ENCODE measurements around the gene VASH1. TPM values are rescaled to one million over a fixed set of nuclear protein-coding genes. Genes with fewer than 3 reads are reported as not detected.

VASH1 gene
- total and polyA plus RNA-seq, 2 donors from 2014 or later = 4.1 to 14.7 TPM

DNA sequence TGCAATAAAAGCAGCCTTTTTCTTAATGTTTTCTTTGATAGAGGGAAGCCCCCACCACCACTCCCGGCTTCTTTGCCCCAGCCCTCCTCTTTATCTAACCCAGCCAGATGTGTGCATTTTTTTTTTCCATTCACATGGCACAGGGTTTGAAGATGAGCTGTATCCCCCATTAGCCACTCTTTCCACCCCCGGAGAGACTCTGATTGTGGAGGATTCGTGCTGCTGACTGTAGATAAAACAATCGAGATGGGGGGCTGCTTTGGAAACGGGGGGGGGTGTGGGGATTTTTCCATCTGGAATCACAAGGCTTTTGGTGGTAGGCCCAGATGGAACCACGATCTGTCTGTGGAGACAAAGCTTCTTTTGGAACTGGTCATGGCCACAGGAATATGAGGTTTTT lies 46.2 kb upstream of the VASH1 start:
- peak overlapping the region; percentile 13 to 36 for H3K27ac ChIP-seq (ENCODE audit: low read depth in 2 of 2, low read length in 2 of 2)
- H3K4me1 ChIP-seq (ENCODE audit: control insufficient read depth in 2 of 3, insufficient read depth in 2 of 3, low read depth in 1 of 3, low read length in 3 of 3) = peaks cover 0 to 3% (median 0%) of the 10 kb centered on the region in 3 donors
- no peaks in the 10 kb centered on the region for H3K9me3 ChIP-seq (ENCODE audit: control insufficient read depth in 2 of 3, insufficient read depth in 1 of 3, low read length in 3 of 3)
- DNase-seq (no peak), FAIRE-seq (no peak)
- no peak overlapping the region for H3K9ac ChIP-seq (ENCODE audit: low read length in 3 of 3)
- H3K4me3 ChIP-seq (ENCODE audit: low read length in 3 of 3) = no peak overlapping the region
- TF ChIP-seq CTCF (IDR thresholded peaks at IDR 0.05; ENCODE audit: borderline replicate concordance, extremely low read depth, insufficient read depth) = no peak
- no peaks in the 10 kb centered on the region for H3K36me3 ChIP-seq (ENCODE audit: control insufficient read depth in 2 of 3, insufficient read depth in 3 of 3, low read length in 3 of 3)
- no peaks in the 10 kb centered on the region for H3K27me3 ChIP-seq (ENCODE audit: control insufficient read depth, insufficient read depth, low read length)
- intact Hi-C loops (cut with DNase I) = no loop called here

GRCh38 chr14:76715511-76716081 lies 45.7 kb upstream of the VASH1 start:
- FAIRE-seq (no peak), DNase-seq (peak in 2 of 5 donors; percentile 11 to 15)
- TF ChIP-seq CTCF (IDR thresholded peaks at IDR 0.05; ENCODE audit: borderline replicate concordance, extremely low read depth, insufficient read depth) = no peak

GRCh38 chr14:76716285-76716684 lies 45.0 kb upstream of the VASH1 start:
- TF ChIP-seq CTCF (IDR thresholded peaks at IDR 0.05; ENCODE audit: borderline replicate concordance, extremely low read depth, insufficient read depth) = no peak
- H3K36me3 ChIP-seq (ENCODE audit: control insufficient read depth in 2 of 3, insufficient read depth in 3 of 3, low read length in 3 of 3) = no peaks in the 10 kb centered on the region
- FAIRE-seq = no peak
- peak in 2 of 5 donors; percentile 8 to 24 for DNase-seq
- H3K9ac ChIP-seq (ENCODE audit: low read length in 3 of 3) = no peak overlapping the region
- no peak overlapping the region for H3K27ac ChIP-seq (ENCODE audit: low read depth in 2 of 2, low read length in 2 of 2)
- H3K4me1 ChIP-seq (ENCODE audit: control insufficient read depth in 2 of 3, insufficient read depth in 2 of 3, low read depth in 1 of 3, low read length in 3 of 3) = peaks cover 0 to 8% (median 0%) of the 10 kb centered on the region in 3 donors
- no peaks in the 10 kb centered on the region for H3K27me3 ChIP-seq (ENCODE audit: control insufficient read depth, insufficient read depth, low read length)
- intact Hi-C loops (cut with DNase I) = no loop called here
- H3K9me3 ChIP-seq (ENCODE audit: control insufficient read depth in 2 of 3, insufficient read depth in 1 of 3, low read length in 3 of 3) = no peaks in the 10 kb centered on the region
- H3K4me3 ChIP-seq (ENCODE audit: low read length in 3 of 3) = no peak overlapping the region

More at GRCh38 chr14:76715511-76716081, 45.7 kb upstream of the VASH1 start:
- Histone ChIP-seq H3K4me3 (ENCODE audit: low read length in 3 of 3) (no peak overlapping the region), H3K9ac (ENCODE audit: low read length in 3 of 3) (no peak overlapping the region), H3K9me3 (ENCODE audit: control insufficient read depth in 2 of 3, insufficient read depth in 1 of 3, low read length in 3 of 3) (no peaks in the 10 kb centered on the region), H3K4me1 (ENCODE audit: control insufficient read depth in 2 of 3, insufficient read depth in 2 of 3, low read depth in 1 of 3, low read length in 3 of 3) (peaks cover 0 to 8% (median 0%) of the 10 kb centered on the region in 3 donors), H3K36me3 (ENCODE audit: control insufficient read depth in 2 of 3, insufficient read depth in 3 of 3, low read length in 3 of 3) (no peaks in the 10 kb centered on the region), H3K27ac (ENCODE audit: low read depth in 2 of 2, low read length in 2 of 2) (peak overlapping the region; percentile 13 to 36), H3K27me3 (ENCODE audit: control insufficient read depth, insufficient read depth, low read length) (no peaks in the 10 kb centered on the region)
- intact Hi-C loops (cut with DNase I) = no loop called here

Data from kidney (tissue), 14 donors.